CD14-positive monocyte (primary cell): ENCODE measurements around the gene USP46. TPM values are rescaled to one million over a fixed set of nuclear protein-coding genes. Genes with fewer than 3 reads are reported as not detected.
A peak's percentile ranks its signal among the peaks of the same experiment; 100 is the strongest.

Source experiments
- DNase-seq, 3 donors: peaks; one replicate each; pipeline ENCODE4 v3.0.0-alpha.2; 2011 to 2022
- H2AFZ ChIP-seq: 2 replicates; pipeline ENCODE4 v1.6.0; 2012; ENCODE audit warnings: mild to moderate bottlenecking, low read depth, low read length, inconsistent platforms; ENCODE audit not compliant: insufficient read depth, poor library complexity, severe bottlenecking
- H3K27ac ChIP-seq, 2 donors: 1 replicate in 1 of 2; 2 replicates in 1 of 2; pipeline ENCODE4 v1.5.1; 2012 to 2013; ENCODE audit warnings: low read length in 2 of 2, control low read depth in 1 of 2, inconsistent platforms in 1 of 2, low read depth in 1 of 2, mild to moderate bottlenecking in 1 of 2
- H3K27me3 ChIP-seq, 2 donors: one replicate each; pipeline versions ENCODE4 v1.6.0 to v1.6.1; 2011 to 2013; ENCODE audit warnings: low read length in 2 of 2; ENCODE audit not compliant: control insufficient read depth in 2 of 2, insufficient read depth in 2 of 2
- H3K36me3 ChIP-seq, 2 donors: replicated peaks in 1 of 2; 1 replicate in 1 of 2; 2 replicates in 1 of 2; pipeline versions ENCODE4 v1.5.1 to v1.6.1; 2012 to 2013; ENCODE audit warnings: low read length in 2 of 2, control low read depth in 1 of 2, inconsistent platforms in 1 of 2, mild to moderate bottlenecking in 1 of 2; ENCODE audit not compliant: insufficient read depth in 2 of 2, control insufficient read depth in 1 of 2
- H3K4me1 ChIP-seq, 2 donors: 1 replicate in 1 of 2; 2 replicates in 1 of 2; pipeline versions ENCODE4 v1.5.1 to v1.6.1; 2012 to 2013; ENCODE audit warnings: low read length in 2 of 2, control low read depth in 1 of 2, inconsistent platforms in 1 of 2, mild to moderate bottlenecking in 1 of 2, moderate library complexity in 1 of 2; ENCODE audit not compliant: insufficient read depth in 2 of 2, control insufficient read depth in 1 of 2
- H3K4me2 ChIP-seq: replicated peaks from 2 replicates; pipeline ENCODE3; 2012; ENCODE audit warnings: low read length, moderate library complexity, mild to moderate bottlenecking; ENCODE audit not compliant: poor library complexity, severe bottlenecking; ENCODE audit errors: extremely low read depth
- H3K4me3 ChIP-seq, 3 experiments: fragments of 200-600 bp in 1 of 3; sonication (generic) in 1 of 3; replicated peaks in 1 of 3; 1 replicate in 2 of 3; 2 replicates in 1 of 3; pipeline ENCODE4 v1.5.1; 2011 to 2013; ENCODE audit warnings: low read length in 3 of 3, mild to moderate bottlenecking in 3 of 3, control low read depth in 2 of 3, low read depth in 2 of 3, inconsistent platforms in 1 of 3, moderate library complexity in 1 of 3
- H3K79me2 ChIP-seq: 2 replicates; pipeline ENCODE4 v1.6.0; 2012; ENCODE audit warnings: mild to moderate bottlenecking, control low read depth, inconsistent platforms, low read length, moderate library complexity; ENCODE audit not compliant: insufficient read depth
- H3K9ac ChIP-seq: 2 replicates; pipeline ENCODE4 v1.6.0; 2017; ENCODE audit warnings: low read length, mild to moderate bottlenecking; ENCODE audit not compliant: insufficient read depth, poor library complexity, severe bottlenecking
- H3K9me3 ChIP-seq, 2 donors: replicated peaks in 1 of 2; 1 replicate in 1 of 2; 2 replicates in 1 of 2; pipeline versions ENCODE4 v1.5.1 to v1.6.1; 2012 to 2013; ENCODE audit warnings: low read length in 2 of 2, control low read depth in 1 of 2; ENCODE audit not compliant: control insufficient read depth in 1 of 2, insufficient read depth in 1 of 2
- H4K20me1 ChIP-seq: 2 replicates; pipeline ENCODE4 v1.6.0; 2012; ENCODE audit warnings: mild to moderate bottlenecking, low read length, control low read depth, moderate library complexity; ENCODE audit not compliant: insufficient read depth
- H3K27ac Mint-ChIP-seq, 7 donors: one replicate each; pipeline ENCODE4 v1.8.0; 2020; ENCODE audit warnings: mild to moderate bottlenecking in 7 of 7, mixed read lengths in 7 of 7, moderate library complexity in 6 of 7, inconsistent platforms in 2 of 7
- H3K27me3 Mint-ChIP-seq, 3 donors: one replicate each; pipeline ENCODE4 v1.8.0; 2021 to 2022; ENCODE audit warnings: low read depth in 3 of 3, mild to moderate bottlenecking in 3 of 3, mixed read lengths in 3 of 3, moderate library complexity in 3 of 3, inconsistent platforms in 1 of 3
- H3K36me3 Mint-ChIP-seq, 2 donors: one replicate each; pipeline ENCODE4 v1.8.0; 2020; ENCODE audit warnings: mixed read lengths in 2 of 2, inconsistent platforms in 1 of 2, mild to moderate bottlenecking in 1 of 2
- H3K4me1 Mint-ChIP-seq: one replicate; pipeline ENCODE4 v1.8.0; 2020; ENCODE audit warnings: mild to moderate bottlenecking, mixed read lengths
- H3K4me3 Mint-ChIP-seq, 2 donors: one replicate each; pipeline ENCODE4 v1.8.0; 2020; ENCODE audit warnings: mild to moderate bottlenecking in 2 of 2, mixed read lengths in 2 of 2, moderate library complexity in 1 of 2
- H3K9me3 Mint-ChIP-seq, 7 donors: one replicate each; pipeline ENCODE4 v1.8.0; 2020 to 2022; ENCODE audit warnings: mixed read lengths in 7 of 7, mild to moderate bottlenecking in 6 of 7, moderate library complexity in 6 of 7, inconsistent platforms in 2 of 7
- WGBS: methylation state at CpG from one replicate; pipeline ENCODE4 v1.1.5; 2013; ENCODE audit warnings: missing lambda C conversion rate; ENCODE audit not compliant: insufficient coverage; 5-methylcytosine and 5-hydroxymethylcytosine counted together
- intact Hi-C, 2 donors: fragments of 100-400 bp; cut with micrococcal nuclease; formaldehyde crosslinking; loops; one replicate each; pipeline versions ENCODE4 v1.15.0 to v1.15.1; 2023
- polyA plus RNA-seq, 3 donors: library from polyadenylated mRNA; depleted of rRNA in 1 of 3; unstranded in 2 of 3; stranded (reverse) in 1 of 3; fragments of 300-500 nt in 2 of 3; fragments of >200 nt in 1 of 3; fragmentation: Illumina TruSeq in 2 of 3; gene quantifications; 1 replicate in 2 of 3; 2 replicates in 1 of 3; pipeline ENCODE4 v1.2.3, GENCODE V29; 2012 to 2021
- TF ChIP-seq, protein P1 (sequence below): fragments of 200-600 bp; IDR thresholded peaks from one replicate; pipeline ENCODE4 v1.8.0; 2022; ENCODE audit warnings: antibody characterized with exemption, mild to moderate bottlenecking

The USP46 gene
- polyA plus RNA-seq, 3 donors: 2.3 to 3.9 (median 2.7) TPM

DNA sequence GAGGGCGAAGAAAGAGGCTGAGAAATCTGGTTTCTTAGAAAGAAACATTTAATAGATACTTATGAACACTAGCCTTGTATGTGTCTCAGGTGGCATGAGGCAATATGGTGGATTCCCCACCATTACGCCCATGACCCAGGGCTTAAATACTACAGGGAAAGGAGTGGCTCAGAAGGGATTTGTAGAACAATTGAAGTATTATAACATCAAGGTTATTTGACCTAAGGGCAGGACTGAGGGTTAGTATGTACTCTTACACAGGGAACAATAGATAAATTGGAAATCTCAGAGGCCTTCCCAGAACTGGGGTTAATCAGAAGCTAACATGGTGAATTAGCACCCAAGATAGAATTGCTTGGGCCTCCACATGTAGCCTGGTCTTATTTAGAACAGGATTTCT is 11.0 kb upstream of the USP46 start:
- WGBS: no CpG with 5 or more reads among the region's 2 CpGs
- no peaks in the 10 kb centered on the region for H3K9me3 ChIP-seq

DNA sequence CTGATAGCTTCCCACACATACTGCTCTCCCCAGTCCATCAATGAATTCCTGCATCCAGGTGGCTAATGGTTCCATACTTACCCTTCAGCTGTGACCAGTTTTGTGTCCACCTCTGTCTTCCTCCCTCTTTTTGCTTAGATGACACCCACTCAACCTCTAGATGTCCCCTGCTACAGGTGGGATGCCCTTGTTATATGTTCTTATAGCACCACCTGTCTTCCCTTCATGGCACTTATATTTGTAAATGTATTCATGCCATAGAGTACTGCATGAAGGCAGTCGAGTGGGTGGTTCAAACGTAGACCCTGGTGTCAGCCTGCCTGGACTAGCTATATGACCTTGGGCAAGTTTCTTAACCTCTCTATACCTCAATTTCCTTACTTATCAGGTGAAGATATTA is 6.5 kb upstream of the USP46 start:
- TF ChIP-seq, protein P1, sequence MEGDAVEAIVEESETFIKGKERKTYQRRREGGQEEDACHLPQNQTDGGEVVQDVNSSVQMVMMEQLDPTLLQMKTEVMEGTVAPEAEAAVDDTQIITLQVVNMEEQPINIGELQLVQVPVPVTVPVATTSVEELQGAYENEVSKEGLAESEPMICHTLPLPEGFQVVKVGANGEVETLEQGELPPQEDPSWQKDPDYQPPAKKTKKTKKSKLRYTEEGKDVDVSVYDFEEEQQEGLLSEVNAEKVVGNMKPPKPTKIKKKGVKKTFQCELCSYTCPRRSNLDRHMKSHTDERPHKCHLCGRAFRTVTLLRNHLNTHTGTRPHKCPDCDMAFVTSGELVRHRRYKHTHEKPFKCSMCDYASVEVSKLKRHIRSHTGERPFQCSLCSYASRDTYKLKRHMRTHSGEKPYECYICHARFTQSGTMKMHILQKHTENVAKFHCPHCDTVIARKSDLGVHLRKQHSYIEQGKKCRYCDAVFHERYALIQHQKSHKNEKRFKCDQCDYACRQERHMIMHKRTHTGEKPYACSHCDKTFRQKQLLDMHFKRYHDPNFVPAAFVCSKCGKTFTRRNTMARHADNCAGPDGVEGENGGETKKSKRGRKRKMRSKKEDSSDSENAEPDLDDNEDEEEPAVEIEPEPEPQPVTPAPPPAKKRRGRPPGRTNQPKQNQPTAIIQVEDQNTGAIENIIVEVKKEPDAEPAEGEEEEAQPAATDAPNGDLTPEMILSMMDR: no peak
- peaks cover 0 to 10% of the 10 kb centered on the region in 2 donors for H3K36me3 Mint-ChIP-seq
- DNase-seq: no peak
- intact Hi-C loops: no loop called here
- Histone ChIP-seq H3K36me3 (no peaks in the 10 kb centered on the region), H4K20me1 (no peaks in the 10 kb centered on the region), H3K9me3 (no peaks in the 10 kb centered on the region), H3K27me3 (peaks cover 0 to 2% of the 10 kb centered on the region in 2 donors), H3K4me1 (no peaks in the 10 kb centered on the region), H3K4me3 (no peak overlapping the region), H3K4me2 (no peak overlapping the region), H3K79me2 (no peaks in the 10 kb centered on the region), H2AFZ (no peak overlapping the region), H3K27ac (no peak overlapping the region), H3K9ac (no peak overlapping the region)
- peak overlapping the region in 1 of 7 donors; percentile 39 for H3K27ac Mint-ChIP-seq
- WGBS: no CpG with 5 or more reads among the region's 2 CpGs
- H3K27me3 Mint-ChIP-seq: peaks cover 9 to 13% (median 10%) of the 10 kb centered on the region in 3 donors
- H3K4me3 Mint-ChIP-seq: peak overlapping the region in 1 of 2 donors; percentile 4
- peaks cover 0 to 8% (median 3%) of the 10 kb centered on the region in 7 donors for H3K9me3 Mint-ChIP-seq
- H3K4me1 Mint-ChIP-seq: peaks cover 7% of the 10 kb centered on the region

More for the DNA sequence above, 11.0 kb upstream of the USP46 start:
- peaks cover 0 to 9% (median 1%) of the 10 kb centered on the region in 7 donors for H3K9me3 Mint-ChIP-seq
- Histone ChIP-seq H3K9ac (no peak overlapping the region), H3K4me1 (no peaks in the 10 kb centered on the region), H3K79me2 (no peaks in the 10 kb centered on the region), H4K20me1 (no peaks in the 10 kb centered on the region), H2AFZ (no peak overlapping the region), H3K4me3 (no peak overlapping the region), H3K36me3 (no peaks in the 10 kb centered on the region), H3K4me2 (no peak overlapping the region), H3K27me3 (peaks cover 0 to 2% of the 10 kb centered on the region in 2 donors), H3K27ac (no peak overlapping the region)
- H3K27ac Mint-ChIP-seq: peak overlapping the region in 1 of 7 donors; percentile 47
- H3K4me3 Mint-ChIP-seq: no peak overlapping the region
- DNase-seq: no peak
- intact Hi-C loops: no loop called here
- H3K27me3 Mint-ChIP-seq: peaks cover 5 to 12% (median 8%) of the 10 kb centered on the region in 3 donors
- TF ChIP-seq, protein P1: no peak
- H3K4me1 Mint-ChIP-seq: no peaks in the 10 kb centered on the region
- H3K36me3 Mint-ChIP-seq: no peaks in the 10 kb centered on the region
